GM18870 (cell line): ENCODE measurements around the gene ATF2.

ENCODE experiments used
- ATAC-seq: cut with Tn5 transposase; IDR thresholded peaks from one replicate; pipeline ENCODE4 v1.9.1; 2021; ENCODE audit warnings: moderate library complexity; ENCODE audit not compliant: unreplicated experiment

ATF2 gene, protein sequence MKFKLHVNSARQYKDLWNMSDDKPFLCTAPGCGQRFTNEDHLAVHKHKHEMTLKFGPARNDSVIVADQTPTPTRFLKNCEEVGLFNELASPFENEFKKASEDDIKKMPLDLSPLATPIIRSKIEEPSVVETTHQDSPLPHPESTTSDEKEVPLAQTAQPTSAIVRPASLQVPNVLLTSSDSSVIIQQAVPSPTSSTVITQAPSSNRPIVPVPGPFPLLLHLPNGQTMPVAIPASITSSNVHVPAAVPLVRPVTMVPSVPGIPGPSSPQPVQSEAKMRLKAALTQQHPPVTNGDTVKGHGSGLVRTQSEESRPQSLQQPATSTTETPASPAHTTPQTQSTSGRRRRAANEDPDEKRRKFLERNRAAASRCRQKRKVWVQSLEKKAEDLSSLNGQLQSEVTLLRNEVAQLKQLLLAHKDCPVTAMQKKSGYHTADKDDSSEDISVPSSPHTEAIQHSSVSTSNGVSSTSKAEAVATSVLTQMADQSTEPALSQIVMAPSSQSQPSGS

DNA sequence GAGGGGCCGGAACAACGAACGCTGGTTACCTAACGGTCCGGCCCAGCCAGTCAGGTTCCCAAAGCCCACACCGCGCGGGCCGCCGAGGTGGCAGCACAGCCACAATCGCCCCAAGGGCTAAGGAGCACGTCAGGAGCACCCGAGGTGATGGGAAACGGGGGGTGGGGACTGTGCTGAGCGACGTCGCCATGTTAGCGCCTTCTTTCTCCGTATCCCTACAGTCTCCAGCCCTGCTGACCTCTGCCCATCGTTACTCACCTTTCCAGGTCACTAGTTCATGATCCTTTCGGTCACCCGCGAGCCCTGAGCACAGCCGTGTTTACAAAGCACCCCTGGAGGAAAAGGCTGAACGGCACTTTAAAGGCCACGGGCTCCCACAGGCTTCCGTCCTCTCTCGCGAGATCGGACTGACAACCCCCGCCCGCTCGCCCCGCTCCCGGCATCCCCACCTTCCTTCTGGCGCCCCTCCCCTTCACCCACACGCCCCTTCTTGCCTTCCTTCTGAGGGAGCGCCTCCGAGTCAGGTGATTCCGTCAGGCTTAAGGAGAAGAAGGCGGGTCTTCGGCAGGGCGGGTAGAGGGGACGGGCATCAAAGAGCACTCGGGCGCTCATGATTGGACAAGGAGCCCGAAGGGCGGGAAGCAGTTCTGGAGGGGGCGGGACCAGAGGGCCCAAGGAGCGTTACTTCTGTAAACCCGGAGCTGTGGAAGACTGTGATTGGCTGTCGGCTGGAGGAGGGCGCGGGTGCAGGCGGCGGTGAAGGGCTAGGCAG lies at the start of gene ATF2:
TSS of gene ATF2 (minus strand) at position 412 of the 772 bp plus-strand sequence. CDS start 31,760 bp downstream, outside the sequence.
- peak; percentile 96 for ATAC-seq

GRCh38 chr2:175207741-175208438 lies 39.9 kb upstream of the ATF2 start:
- no peak for ATAC-seq

DNA sequence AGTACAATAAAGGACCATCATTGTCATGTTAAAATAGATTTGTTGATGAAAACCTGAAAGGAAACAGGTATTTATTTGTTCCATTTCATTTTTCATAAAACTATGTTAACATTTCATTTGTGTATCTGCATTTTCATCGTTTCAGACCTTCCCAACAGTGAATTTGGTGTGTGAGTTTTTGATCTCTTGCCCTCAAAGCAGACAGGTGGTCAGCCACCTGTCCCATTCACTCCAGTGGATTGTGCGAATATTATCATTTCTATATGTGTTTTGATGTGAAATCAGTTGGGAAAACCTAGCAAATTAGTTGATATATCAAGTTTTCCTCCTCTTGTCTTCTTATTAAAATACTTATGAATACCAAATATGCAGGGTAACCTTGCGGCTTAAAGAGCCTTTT lies 38.9 kb upstream of the ATF2 start:
- no peak for ATAC-seq

- no peak for ATAC-seq
These were observed 37.5 kb upstream of the ATF2 start for GRCh38 chr2:175205523-175205922.

- no peak for ATAC-seq
These were observed 35.9 kb upstream of the ATF2 start for GRCh38 chr2:175203621-175204496.

DNA sequence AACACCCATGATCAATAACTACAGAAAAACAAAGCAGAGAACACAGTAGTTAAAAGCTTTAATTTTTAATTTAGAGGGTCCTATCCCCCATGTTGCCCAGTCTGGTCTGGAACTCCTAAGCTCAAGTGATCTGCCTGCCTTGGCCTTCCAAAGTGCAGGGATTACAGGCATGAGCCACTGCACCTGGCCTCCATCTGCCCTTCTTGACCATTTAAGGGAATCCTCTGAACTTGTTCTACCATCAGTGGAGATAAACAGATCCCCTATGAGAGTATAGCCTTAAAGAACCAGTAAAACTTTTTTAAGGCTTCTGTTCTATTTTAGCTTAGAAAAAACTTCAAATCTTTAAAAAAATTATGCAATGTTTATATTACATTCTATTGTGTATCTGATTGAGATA lies 27.0 kb upstream of the ATF2 start:
- no peak for ATAC-seq

DNA sequence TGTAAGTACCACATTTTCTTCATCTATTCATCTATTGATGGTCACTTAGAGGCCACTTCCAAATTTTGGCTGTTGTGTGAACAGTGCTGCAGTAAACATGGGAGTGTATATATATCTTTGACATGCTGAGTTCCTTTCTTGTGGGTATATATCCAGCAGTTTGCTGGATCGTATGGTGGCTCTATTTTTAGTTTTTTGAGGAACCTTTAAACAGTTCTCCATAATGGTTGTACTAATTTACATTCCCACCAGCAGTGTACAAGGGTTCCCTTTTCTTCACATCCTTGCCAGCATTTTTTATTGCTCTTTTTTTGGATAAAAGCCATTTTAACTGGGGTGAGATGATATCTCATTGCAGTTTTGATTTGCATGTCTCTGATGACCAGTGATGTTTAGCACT lies 20.8 kb upstream of the ATF2 start:
- ATAC-seq = no peak

GRCh38 chr2:175187378-175187777 lies 19.4 kb upstream of the ATF2 start:
- ATAC-seq = peak; percentile 63

GRCh38 chr2:175183674-175184073 lies 15.7 kb upstream of the ATF2 start:
- no peak for ATAC-seq

- no peak for ATAC-seq
These were observed 13.9 kb upstream of the ATF2 start for GRCh38 chr2:175181877-175182308.

DNA sequence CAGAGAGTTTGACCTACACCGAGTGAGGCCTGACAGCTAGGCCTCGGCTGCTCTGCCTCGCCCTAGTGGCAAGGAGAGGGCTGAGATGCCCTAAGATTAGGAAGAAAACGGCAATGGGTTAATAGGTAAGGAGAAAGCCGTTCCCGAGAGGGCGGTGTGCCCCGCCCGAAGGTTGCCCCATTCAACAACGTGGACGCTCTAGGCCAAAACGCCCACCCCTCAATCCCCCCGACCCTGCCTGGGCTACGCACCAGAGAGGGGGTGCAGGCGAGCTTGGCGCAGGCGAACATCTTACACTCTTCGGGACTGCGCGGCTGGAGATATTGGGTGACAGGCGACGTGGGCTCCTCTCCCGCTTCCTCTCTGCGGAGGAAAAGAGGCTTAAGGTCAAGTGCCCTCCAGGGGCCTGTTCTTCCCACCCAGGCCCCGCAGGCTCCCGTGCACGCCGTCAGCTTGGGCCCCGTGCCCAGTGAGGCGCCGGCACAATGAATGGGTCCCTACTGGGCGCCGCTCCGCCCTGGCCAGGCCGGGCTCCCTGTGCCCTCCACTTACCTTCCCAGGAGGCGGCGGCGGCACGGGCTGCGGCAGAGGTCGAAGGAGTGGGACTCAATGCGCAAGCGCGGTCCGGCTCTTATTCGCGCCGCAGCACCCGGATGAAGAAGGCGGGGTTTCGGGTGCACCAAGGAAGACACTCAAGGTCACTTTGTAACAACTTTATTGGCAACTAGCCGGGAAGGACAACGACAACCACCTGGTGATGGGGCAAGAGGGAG lies 13.3 kb upstream of the ATF2 start, which contains the start of gene ATP5MC3:
TSS of gene ATP5MC3 (minus strand) at position 607 of the 773 bp plus-strand sequence. CDS start at position 290, 317 bp downstream.
- ATAC-seq = peak; percentile 69

- ATAC-seq = peak; percentile 45
These were observed 12.7 kb upstream of the ATF2 start for GRCh38 chr2:175180701-175181103.

GRCh38 chr2:175176624-175177023 lies 8.6 kb upstream of the ATF2 start:
- ATAC-seq = no peak

DNA sequence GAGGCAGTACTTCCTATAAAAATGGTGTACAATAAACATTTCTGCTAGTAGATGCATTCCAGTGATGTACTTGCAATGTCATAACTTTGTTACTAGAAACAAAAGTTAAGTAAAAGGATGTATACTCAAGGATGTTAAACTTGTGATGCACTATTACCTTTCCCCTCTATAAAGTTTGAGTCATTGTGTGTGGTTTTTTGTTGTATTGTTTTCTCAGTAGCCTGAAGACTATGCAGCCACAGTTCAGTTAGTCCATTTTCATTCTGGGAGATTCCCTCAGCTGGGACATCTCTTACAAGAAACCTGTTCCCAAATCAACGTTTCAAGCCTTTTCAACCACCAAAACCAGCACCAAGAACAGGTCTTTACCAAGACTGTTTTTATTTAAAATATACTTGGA lies 7.9 kb upstream of the ATF2 start:
- no peak for ATAC-seq

GRCh38 chr2:175175320-175175719 lies 7.3 kb upstream of the ATF2 start:
- no peak for ATAC-seq

DNA sequence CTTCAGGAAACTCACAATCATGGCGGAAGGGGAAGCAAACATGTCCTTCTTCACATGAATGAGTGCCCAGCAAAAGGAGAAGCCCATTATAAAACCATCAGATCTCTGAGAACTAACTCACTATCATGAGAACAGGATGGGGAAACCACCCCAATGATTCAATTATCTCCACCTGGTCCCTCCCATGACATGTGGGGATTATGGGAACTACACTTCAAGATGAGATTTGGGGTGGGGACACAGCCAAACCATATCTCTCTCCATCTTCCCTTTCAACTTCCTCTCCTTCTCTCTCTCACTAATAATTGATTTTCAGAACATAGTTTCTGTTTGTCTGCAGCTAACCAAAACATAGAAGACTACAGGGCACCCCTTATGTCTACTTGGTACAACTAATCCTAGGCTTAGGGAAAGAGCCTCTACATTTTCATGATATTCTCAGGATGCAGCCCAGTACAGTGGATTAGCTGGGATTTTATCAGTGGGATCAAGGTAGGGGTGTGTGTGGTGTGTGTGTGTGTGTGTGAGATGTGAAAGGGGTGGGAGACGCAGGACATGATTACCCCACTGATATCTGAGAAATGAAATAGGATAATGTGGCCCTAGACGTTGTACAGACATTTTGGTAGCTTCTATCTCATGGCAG lies 2.8 kb upstream of the ATF2 start:
- ATAC-seq = no peak

DNA sequence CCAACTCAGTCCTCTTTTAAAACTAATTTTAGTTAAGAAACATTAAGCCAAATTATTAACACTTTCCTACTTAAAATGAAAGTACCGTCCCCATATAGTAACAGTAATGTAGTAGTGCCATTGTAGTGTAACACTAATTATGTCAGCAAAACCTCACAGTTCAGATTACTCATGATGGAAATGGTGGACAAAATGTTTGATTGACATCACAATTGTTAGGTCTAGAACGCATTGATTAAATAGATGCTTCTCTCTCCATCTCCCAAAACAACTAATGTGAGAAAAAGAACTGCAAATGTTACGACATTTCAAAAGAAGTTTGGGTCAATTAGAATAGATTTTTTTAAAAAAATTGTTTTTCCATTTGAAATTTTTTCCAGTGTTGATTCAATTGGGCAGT lies 1.2 kb upstream of the ATF2 start:
- ATAC-seq = no peak

- peak; percentile 19 for ATAC-seq
These were observed 552 bp upstream of the ATF2 start for GRCh38 chr2:175168564-175168945.
